Inferior parietal cortex (tissue), 1 donor: ENCODE results near the gene CAB39.
A peak's percentile ranks its signal among the peaks of the same experiment; 100 is the strongest.

Experiments used
- DNase-seq: peaks from one replicate; pipeline ENCODE4 v3.0.0-alpha.2; 2016; ENCODE audit errors: extremely low spot score

CAB39 gene

GRCh38 chr2:230784795-230785194 is 72.2 kb downstream of the CAB39 start:
- no peak for DNase-seq

GRCh38 chr2:230785346-230785745 is 72.7 kb downstream of the CAB39 start:
- no peak for DNase-seq

GRCh38 chr2:230787101-230787500 is 74.5 kb downstream of the CAB39 start:
- no peak for DNase-seq

DNA sequence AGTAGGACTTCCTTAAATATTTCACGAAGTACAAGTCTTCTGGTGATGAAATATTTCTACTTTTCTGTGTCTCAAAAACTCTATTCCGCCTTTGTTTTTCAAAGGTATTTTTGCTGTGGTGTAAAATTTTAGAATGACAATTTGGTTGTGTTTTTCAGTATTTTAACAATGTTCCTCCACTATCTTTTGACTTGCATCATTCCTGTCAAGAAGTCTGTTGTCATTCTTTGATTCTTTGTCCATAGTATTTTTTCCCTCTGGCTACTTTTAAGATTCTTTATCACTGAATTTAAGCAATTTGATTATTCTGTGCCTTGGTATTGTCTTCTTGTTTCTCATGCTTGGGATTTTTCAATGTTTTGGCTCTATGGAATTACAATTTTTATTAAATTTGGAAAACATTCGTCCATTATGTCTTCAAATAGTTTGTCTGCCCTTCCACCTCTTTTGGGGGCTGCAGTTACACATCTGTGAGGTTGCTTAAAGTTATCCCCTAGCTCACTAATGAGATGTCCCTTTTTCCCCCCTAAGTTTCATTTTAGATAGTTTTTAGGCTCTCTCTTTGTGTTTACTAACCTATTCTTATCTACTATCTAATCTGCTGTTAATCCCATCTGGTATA is 76.0 kb downstream of the CAB39 start:
- DNase-seq = no peak

DNA sequence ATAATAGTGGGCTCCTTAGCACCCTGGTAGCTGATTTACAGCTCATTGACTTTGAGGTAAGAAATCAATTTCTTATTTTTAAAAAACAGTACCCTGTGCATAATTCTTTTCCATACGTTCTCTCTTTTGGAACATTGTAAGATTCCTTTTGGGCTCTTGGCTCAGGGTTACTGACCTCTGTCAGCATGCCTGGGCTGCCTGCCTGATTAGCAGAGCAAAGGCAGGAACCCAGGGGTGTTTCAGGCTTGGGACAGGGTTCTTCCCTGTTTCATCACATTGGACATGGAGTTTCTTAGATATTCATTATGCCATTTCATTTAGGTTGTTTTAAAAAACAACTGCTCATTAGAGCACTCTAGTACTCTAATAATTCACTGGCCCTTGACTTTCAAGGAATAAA is 78.3 kb downstream of the CAB39 start:
- DNase-seq = no peak

DNA sequence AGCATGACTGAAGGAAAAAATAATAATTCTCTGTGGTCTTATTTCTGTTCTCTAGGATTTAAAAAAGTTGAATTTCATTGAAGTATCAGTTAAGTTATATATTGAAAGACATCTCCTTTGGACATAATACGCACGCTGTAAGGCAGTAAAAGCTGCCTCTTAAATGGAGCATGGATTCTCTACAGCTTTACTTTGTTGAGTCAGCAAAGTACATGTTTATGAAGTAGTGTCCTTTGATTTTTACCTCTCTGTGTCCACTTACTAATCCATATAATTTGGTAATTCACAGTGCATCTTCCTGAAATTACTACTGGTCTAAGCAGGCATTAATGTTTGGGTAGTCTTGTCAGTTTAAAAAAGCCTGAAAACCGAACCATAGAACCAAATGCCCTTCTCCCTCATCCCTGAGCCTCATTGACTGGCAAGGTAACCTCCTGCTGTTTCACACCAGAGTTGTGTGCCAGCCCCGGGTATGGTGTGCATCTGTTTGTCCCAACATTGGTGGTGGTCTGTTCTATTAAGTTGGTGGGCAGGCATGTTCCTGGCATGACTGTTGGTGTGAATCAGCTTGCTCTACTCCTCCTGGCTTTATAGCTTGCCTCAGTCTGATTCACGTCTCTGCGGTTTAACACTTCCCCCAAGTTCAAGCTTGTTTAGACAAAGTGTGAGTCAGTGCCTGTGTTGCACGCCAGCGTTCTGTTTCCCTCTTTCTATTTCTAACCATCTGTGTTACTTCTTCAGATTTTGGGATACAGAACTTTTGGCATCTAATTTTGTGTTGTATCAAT is 81.1 kb downstream of the CAB39 start:
- peak; percentile 60 for DNase-seq

- DNase-seq = no peak
Measured at GRCh38 chr2:230794497-230794896, 81.9 kb downstream of the CAB39 start.

- DNase-seq = no peak
Measured at GRCh38 chr2:230795856-230796255, 83.2 kb downstream of the CAB39 start.

DNA sequence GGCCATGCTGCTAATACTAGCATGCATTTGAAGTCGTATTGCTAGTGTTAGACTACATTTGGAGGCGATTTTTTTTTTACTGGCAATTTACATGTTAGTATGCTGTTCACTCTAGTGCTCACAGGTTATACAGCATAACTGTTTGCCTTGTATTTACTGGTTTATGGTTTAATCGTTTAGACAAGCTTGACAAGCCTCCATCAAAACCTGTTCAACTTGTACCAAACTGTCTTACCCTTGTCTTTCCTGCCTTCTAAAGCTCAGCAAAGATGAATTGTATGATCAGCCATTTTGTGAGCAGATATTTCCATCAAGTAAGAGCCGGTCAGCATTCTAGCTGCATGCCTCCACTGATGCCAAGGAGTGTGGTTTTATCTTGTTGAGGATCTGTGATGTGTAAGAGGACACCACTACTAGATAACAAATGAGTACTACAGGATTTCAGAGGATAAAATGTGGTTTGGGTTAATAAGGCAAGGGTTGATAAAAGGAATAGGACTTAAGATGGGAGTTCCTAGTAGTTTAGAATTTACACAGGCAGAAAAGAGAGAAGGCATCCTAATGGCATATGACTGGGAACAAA is 83.7 kb downstream of the CAB39 start:
- DNase-seq = no peak

DNA sequence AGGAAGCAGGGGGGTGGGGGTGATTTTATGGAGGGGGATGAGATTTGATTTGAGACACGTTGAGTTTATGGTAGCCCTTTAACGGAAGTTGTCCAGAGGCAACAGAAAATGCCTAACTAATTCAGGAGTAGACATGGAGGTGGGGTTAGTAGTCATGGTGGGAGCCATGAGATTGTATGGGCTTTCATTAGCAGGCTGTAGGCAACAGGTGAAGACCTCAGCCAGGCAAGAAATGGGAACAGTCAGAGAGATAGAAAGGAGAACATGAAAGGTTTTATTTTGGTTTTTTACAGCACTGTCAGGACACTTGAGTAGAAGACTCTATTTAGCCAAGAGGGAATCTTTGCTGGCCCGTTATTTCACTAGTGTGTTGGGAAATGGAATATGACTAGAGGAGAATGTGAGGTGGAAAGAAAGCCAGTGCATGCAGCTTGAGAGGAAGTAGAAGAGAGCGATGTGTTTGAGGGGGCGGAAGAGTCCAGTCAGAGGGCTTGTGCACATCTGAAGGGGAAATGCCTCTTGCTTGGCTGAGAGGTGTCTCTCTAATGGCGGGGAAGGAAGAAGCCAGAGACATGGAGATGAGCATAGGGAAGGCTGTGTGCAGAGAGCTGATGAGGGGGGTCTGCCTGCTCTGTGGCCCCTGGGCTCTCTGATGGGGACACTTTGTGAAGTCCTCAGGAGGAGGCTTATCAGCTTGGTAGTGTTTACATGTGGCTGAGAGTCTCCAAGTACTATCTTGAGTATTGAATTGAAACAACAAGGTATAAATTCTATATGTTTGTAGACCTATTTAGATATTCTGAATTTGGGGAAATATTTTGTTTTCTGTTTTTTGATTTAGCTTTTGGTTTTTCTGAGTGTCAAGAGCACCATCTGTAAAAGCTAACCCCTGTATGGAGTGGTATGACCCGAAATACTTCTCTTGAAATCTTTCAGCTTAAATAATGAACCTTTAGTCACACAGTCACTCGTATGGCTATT is 85.2 kb downstream of the CAB39 start:
- no peak for DNase-seq

DNA sequence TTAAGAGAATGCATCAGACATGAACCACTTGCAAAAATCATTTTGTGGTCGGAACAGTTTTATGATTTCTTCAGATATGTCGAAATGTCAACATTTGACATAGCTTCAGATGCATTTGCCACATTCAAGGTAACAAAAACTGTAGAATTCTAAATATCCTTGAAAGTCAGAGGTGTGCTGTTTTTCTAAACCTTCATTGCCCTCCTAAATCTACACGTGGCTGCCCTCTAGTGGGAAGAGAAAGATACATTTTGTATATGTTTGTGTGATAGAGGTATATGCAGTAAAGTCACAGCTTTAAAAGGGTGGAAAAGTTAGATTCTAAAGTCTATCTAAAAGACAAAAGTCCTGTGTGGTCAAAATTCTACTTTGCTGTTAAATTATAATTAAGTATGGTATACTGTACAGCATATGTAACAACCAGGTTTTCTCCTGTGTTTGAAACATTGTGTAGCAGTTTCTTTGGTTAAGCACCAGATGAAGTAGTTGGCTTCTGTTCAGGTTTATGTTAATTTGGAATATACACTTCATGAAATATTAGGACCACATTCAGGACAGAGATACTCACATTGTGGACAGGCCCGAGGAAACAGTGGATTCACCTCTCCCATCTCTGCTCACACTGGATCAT is 86.2 kb downstream of the CAB39 start:
- DNase-seq = peak; percentile 72

DNA sequence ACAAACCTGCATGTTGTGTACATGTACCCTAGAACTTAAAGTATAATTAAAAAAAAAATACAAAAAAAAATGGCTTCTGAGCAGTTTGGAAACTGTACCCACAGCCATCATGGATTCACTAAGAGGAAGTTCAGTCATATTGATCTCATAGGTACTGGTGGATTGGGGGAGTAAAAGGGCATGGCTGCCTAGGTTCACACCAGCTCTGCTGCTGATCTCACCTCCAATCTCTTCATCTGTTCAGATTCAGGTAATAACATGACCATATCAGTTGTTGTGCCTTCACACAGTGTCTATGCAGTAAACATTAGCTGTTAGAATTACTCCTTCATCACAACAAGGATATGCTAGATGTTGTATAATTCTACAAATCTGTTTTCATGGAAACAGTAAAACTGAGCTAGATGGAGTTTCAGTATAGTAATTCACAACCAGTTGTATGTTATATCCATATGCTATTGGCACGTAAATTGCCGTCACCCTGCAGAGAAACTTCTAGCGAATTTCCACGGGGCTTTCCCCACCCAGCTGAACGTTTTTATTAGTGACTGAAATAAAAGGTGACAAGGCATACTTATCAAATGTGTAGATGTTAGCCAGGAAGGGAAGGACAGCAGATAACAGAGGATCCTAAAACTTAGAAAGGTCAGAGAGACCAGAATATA is 92.8 kb downstream of the CAB39 start:
- no peak for DNase-seq

GRCh38 chr2:230807729-230808128 is 95.1 kb downstream of the CAB39 start:
- DNase-seq = no peak

DNA sequence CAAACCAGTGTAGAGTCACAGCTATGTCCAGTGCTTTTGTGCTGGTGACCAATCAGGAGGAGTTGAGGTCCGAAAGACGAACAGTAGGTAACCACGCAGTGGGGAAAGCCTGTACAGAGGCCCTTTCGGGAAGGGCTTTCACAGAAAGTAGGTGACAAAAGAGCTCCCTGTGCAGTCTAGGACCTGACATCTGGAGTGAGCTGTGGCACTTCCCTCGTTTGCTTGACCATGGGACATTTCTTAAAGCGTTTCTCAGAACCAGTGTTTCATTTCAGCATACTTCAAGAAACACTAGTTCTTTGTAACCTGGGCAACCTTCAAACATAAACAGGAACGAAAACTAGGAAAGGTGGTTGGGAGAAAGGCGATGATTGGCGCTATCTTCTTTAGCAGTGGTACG is 96.4 kb downstream of the CAB39 start:
- no peak for DNase-seq

DNA sequence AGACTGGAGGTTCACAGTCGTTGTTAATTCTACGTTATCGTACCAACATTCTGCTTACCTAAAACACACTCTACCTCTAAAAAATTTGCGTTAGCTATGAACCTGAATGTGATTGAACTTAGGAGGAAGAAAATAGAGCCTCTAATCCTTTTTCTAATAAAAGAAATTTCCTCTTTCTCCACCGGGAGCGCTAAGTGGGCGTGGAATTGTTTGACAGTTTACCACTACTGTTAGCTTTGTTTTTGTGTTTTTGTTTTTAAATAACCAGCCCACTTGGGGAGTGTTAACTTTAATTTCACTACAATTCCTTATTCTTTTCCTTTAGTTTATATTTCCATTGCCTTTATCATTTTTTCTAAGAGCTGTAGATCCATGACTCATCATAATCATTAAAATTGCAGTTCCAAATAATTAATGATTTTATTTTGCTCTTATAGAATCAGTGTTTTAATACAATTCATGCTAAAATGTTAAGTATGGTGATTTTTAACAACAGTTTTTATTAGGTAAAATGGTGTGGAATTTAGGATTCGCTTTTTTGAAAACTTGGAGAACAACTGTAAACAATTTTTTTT is 97.1 kb downstream of the CAB39 start:
- DNase-seq = no peak

GRCh38 chr2:230811508-230811907 is 98.9 kb downstream of the CAB39 start:
- no peak for DNase-seq

DNA sequence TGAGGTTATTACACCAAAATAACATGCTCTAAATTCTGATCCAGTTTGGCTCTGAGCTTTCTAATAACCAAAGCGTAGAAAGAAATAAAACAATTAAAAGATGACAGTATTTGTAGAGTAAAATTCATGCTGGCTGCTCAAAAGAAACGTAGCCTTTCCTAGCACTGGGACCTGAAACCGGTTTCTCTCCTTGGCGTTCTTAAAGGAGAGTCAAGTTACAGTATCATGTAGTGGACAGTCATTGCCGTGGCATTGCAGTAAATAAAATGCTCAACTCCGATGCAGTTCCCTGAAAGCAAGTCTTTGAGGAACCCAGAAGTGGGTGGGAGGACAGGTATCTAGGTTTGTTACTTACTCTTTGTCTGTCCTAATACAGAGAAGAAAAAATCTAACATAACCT is 99.4 kb downstream of the CAB39 start:
- DNase-seq = no peak

- DNase-seq = no peak
Measured at GRCh38 chr2:230814616-230815015, 102.0 kb downstream of the CAB39 start.

GRCh38 chr2:230815088-230815487 is 102.4 kb downstream of the CAB39 start:
- no peak for DNase-seq

GRCh38 chr2:230816735-230817134 is 104.1 kb downstream of the CAB39 start:
- no peak for DNase-seq

GRCh38 chr2:230819433-230819832 is 106.8 kb downstream of the CAB39 start:
- DNase-seq = no peak
